NCI-H1436 treated with DMSO at 0.1 percent for 48 hours (cell line): Measurements from ENCODE around the gene NPHP4.

Source experiments
- DNase-seq: peaks from one replicate; lab custom pipeline; 2025; lab: John Stamatoyannopoulos, UW

NPHP4 gene

GRCh38 chr1:5890346-5891106 is 101.7 kb downstream of the NPHP4 start:
- DNase-seq, result no peak

- no peak for DNase-seq
These were observed 102.3 kb downstream of the NPHP4 start for GRCh38 chr1:5889901-5890300.

GRCh38 chr1:5889462-5889861 is 102.8 kb downstream of the NPHP4 start:
- DNase-seq, result no peak

DNA sequence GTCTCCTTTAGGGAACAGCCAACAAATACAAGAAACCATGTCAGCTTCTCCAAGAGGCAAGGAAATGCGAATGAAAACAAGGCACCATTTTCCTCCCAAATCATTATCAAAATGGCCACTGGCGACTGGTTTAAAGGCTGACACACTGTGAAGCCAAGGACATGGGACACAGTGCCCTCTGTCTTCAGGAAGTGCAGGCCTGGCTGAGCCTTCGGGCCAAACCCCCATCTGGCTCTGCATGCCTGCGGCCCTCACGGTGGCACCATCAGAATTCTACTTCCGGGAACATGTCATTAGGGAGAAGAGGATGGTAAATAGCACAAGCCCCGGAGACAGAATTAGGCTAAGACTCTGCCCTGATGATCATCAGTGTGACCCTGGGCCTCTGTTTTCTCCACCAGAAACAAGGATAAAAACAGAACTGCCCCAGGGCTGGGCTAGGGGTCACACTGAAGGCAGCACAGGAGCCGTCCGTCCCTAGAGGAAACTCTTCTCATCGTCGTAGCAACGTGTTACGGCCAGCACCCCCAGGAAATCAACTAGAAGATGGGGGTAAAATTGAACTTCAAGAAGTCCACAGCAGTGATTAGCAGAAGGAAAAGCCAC is 103.5 kb downstream of the NPHP4 start:
- no peak for DNase-seq

GRCh38 chr1:5887971-5888361 is 104.3 kb downstream of the NPHP4 start:
- no peak for DNase-seq

GRCh38 chr1:5887349-5887970 is 104.8 kb downstream of the NPHP4 start:
- DNase-seq, result no peak

DNA sequence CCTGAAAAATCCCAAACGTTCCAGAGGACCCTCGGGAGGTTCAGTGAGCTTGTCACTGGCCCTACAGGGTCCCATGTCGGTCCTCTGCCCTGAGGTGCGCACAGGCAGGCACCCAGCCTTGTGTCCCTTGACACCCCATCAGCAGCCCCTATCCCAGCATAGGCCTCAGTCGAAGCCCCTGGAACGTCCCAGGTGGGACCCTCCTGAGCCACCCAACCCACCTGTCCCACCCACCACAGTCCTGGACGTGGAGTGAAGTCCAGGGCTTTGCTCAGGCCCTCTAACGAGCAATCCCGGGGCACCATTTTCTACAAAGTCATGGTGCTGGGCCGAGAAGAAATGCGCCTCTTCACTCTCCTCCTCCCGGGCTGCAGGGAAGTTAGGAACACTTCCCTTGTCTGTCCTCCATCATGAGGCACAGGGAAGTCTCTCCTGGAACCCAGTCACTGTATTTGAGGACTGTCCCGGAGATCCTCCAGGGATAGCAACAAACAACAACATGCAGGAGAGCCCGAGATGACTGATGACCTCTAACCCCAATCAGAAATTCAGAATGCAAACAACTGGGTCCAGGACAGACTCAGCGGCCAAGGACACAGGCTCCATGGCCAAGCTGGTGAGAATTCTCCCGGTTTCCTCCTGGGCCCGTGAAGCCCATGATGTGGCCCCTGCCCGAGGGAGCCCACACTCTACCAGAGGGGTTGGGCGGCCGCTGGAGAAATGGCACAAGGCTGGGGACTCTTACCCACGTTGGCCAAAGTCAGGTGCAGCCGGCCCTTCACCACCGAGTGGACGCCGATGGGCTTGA is 105.5 kb downstream of the NPHP4 start:
- no peak for DNase-seq

DNA sequence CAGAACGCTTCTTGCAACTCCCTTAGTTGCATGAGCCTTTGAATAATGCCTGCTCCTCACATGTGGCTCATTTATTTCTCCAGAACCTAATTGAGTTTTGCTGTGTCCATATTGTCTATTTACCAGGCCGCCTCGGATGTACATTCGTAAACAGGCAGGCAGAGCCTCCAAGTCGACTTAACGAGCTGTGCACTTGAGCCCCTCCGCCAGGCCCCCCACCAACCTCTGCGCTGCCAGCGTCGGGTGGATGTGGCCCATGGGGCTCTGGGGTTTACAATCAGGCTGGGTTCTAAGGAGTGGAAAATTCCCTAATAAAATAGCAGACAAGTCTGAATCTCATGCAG is 106.1 kb downstream of the NPHP4 start:
- no peak for DNase-seq

GRCh38 chr1:5885471-5886139 is 106.6 kb downstream of the NPHP4 start:
- DNase-seq, result no peak

DNA sequence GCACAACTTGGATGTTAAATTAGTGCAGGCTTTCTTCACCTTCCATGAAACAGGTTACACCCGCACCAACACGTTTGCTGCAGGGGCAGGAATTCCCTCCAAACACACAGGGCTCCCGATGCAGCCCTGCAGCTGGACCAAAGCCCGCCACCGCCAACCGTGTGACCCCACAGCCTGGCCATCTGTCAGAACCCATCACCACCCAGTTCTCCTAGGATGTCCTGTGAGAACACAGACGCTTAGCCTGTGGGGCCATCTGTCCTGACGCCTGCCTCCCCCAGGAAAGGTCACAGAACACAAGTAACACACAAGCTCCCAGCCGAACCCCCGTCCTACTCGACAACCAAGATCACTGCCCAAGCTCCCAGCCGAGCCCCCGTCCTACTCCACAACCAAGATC is 108.1 kb downstream of the NPHP4 start:
- DNase-seq, result no peak

GRCh38 chr1:5883129-5884048 is 108.8 kb downstream of the NPHP4 start:
- DNase-seq, result no peak

DNA sequence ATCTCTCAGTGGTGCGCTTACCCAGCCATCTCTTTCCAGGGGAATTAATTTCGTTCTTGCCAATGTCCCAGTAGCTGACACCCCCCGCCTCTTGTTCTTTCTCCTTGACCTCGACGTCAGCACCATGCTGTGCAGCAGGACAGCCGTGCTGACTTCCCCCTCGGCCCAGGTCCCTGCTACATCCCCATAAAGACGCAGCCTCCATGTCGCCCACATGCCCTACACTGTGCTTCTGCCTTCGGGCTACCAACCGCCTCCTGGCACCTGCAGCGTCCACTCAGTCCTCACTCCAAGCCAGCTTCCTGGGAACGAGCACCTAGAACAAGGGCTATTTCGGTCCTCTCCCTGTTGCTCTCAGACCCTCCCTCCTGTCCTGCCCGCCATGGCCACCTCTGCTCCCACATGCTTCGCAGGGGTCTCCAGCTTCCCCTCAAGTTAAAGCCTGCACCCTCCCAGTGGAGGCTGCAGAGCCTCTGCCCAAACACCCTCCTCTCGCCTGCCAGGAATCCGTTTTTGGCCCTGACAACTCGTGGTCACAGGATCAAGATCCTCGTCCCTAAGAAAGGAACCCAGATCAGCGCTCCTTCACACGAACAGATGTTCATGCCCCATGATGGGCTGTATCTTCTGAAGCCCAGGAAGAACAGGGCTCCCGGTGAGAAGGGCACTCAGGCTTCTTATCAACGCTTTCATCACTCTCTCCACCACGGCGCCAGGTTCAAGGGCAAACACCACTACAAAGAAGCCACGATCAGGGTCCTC is 109.7 kb downstream of the NPHP4 start:
- DNase-seq, result no peak

- no peak for DNase-seq
These were observed 110.6 kb downstream of the NPHP4 start for GRCh38 chr1:5881526-5882222.

- no peak for DNase-seq
These were observed 111.4 kb downstream of the NPHP4 start for GRCh38 chr1:5880630-5881405.

- DNase-seq, result no peak
These were observed 112.8 kb downstream of the NPHP4 start for GRCh38 chr1:5879421-5879820.

GRCh38 chr1:5878971-5879370 is 113.3 kb downstream of the NPHP4 start:
- DNase-seq, result no peak

- no peak for DNase-seq
These were observed 114.3 kb downstream of the NPHP4 start for GRCh38 chr1:5877683-5878530.

- no peak for DNase-seq
These were observed 115.2 kb downstream of the NPHP4 start for GRCh38 chr1:5877001-5877400.
